Activated CD8-positive, alpha-beta memory T cell treated with anti-CD3 and anti-CD28 coated beads, Interleukin-2, amount 50 U/mL, for 1 hour (primary cell): ENCODE results near the gene MRPL17.

Source experiments
- DNase-seq: peaks from one replicate; pipeline ENCODE4 v3.0.0-alpha.2; 2020; ENCODE audit errors: extremely low read depth

MRPL17 gene

DNA sequence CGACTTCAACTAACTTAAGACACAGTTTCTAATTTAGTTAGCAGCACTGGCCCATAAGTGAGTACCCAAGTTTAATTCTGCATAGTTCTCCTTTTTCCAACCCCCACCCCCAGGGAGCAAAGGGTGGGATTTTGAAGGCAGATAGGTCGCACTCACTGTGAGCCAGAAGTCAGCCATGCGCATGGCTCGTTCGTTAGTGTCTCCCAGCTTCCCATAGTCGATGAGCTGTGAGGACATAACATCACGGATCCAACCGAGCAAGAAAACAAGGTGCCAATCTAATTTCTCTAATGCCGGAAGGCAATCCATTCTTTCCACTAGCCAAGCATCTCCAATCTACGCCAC is 577 bp downstream of the MRPL17 start:
- no peak for DNase-seq

DNA sequence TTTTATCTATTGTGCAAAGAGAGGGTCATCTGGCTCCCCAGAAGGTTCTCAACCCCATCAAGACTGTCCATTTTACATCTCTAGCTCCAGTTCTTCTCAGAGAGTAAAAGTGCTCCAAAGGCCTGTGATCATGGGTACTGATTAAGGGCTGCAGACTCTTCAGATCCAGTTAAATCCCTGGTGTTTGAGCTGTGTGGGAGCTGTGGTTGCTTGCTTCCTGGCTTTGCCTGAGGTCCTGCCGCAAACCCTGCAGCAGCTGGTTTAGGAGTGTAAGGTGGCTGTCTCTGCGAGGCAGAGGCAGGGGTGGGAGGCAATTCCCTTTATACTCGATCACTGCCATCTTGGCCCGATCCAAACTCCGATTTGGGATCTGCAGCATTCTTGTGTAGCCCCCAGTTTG is 1.2 kb downstream of the MRPL17 start:
- no peak for DNase-seq

DNA sequence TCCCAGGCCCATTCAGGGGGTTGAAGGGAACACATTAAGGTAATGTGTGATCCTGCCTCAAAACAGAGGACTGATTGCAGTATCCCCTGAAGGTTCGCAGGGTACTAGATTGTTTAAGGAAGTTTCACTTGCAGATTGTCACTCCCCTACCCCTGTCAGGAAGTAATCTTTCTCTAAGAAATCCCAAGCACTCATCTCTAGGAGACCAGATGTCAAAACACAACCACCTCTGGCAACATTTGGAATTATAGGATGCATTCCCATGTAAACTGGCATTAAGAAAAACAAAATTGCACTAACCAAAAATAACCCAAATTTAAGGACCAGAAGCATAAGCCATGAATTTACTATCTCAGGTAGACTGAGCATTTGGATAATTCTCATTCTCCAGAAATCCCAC is 1.6 kb downstream of the MRPL17 start:
- DNase-seq, result no peak

DNA sequence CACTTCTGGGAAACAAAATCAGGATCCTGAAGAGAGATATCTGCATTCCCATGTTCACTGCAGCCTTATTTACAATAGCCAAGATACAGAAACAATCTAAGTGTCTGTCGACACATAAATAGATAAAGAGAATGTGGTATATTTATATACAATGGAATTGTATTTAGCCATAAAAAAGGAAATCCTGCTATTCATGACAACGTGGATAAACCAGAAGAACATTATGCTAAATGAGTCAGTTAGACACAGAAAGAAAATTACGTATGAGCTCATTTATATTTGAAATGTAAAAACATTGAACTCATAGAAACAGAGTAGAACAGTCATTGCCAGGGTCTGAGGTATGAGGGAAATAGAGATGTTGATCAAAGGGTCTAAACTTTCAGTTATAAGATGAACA is 6.1 kb downstream of the MRPL17 start:
- no peak for DNase-seq

DNA sequence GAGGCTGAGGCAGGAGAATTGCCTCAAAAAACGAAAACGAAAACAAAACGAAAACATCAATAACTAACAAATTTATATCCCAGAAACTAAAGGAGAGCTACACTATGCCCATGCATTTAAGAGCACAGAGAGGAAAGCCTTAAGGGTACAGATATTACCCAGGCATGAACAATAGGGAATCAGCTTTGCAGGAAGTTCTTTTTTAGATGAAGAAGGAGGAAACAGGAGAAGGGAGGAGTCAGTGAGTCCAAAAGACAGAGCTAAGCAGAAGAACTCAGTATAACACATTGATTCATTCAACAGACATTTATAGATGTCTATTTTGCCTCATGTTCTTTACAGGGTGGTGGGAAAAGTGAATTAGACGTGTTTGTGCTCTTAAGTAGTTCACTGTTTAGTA is 8.3 kb downstream of the MRPL17 start:
- no peak for DNase-seq

DNA sequence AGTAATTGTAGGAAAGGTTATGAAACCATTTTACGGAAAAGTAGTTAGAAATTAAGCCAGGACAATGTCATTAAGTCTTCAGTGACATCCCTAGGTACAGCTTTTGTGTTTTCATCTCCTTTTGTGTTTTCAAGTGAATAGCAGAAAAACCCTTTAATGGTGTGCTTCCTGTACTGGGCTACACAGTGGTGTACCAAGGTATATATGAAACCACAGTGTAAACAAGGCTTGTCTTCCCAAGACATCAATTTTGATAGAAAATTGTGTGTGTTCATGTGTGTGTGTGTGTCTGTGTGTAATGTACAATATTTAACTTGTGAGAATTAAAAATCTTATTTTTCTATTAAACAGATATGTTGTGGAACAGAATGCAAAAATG is 8.9 kb downstream of the MRPL17 start:
- DNase-seq, result no peak

DNA sequence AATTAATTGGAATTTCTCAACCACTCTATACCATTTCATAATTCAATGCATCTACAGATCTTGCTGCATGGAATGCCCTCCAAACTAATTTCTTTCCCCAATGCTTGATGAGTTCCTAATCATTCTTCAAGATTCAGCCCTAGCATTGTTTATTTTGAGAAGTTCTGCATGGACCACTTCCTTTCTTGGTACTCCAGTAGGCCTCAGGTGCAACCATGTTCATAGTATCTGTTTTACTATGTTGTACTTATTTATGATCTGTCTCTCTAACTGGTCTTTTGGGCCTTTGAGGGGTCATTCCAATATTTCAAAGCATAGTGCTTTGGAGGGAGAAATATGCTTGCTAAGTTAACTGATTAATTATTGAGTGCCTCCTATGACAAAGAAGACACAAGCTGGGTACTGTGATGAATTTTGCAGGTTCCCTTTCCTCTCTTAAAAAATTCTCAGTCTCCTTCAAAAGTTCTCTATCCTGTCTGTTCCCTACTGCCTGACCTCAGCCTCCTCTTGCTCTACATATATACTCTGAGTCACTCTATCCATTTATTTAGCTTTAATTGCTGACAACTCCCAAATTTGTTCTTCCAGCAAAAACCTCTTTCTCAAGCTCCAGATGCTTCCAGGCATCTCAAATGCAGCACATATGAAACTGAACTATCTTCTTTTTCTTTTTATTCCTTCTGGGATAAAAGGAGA is 9.5 kb downstream of the MRPL17 start:
- no peak for DNase-seq

DNA sequence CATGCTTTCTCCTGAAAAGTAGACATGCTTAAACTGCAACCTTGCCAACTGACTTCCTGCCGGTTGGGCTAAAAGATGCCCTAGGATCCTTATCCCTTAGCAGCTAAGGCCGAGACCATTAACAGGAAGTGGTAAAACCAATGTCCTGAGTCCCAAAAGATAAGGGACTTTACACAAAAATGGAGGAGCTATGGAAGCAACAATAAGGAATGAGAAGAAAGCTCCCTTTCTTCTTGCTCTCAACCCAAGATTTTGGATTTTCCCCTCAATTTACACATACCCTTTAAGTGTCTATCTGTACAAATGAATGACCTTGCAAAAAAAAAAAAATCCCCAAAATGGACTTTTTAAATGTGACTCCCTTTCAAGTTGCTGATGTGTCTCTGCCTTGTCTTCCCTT is 11.1 kb downstream of the MRPL17 start:
- no peak for DNase-seq

DNA sequence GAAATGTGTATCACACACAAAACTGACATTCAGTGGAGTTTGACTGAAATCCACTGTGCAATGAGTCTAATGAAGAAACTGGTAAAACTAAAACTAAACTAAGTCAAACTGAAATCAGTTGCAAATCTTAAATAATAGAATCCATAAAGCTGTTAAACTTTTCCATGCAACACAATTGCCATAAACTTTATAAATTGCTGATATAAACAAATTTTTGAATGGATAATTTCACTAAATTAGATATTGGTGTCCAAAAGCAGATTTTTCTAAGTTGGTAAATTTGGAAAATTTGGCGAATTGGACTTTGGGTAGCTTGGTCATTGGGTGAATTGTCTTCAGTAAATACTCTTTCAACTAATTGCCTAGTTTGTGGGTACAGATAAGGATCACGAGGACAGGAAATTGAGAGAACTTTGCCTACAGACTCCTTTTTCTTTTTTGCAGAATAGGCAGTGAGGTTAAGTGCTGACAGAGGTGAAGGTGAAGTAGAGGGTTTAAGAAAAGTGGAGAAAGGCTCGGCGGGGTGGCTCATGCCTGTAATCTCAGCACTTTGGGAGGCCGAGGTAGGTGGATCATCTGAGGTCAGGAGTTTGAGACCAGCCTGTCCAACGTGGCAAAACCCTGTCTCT is 12.8 kb downstream of the MRPL17 start:
- no peak for DNase-seq

DNA sequence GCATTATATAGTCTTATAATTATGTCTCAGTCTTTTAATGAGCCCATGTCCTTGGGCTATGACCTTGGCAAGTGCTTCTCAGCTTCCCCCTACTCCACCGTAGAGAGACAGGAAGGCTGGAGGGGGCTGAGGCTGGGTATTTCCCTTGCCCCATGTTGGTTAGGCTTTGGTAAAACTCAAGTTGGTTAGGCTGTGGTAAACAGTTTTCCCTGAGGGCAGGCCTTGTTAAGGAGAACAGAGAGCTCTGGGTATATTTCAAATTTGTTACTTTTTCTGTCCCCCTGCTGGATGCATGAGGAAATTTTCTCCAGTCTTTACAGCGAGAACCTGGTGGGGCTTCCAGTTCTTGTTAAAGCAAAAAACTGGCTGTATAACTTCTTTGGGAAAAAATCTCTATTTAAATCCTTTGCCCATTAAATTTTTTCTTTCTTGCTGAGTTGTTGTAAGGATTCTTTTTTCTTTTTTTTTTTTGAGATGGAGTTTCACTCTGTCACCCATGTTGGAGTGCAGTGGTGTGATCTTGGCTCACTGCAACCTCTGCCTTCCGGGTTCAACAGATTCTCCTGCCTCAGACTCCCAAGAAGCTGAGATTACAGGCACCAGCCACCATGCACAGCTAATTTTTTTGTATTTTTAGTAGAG is 15.3 kb downstream of the MRPL17 start:
- no peak for DNase-seq

DNA sequence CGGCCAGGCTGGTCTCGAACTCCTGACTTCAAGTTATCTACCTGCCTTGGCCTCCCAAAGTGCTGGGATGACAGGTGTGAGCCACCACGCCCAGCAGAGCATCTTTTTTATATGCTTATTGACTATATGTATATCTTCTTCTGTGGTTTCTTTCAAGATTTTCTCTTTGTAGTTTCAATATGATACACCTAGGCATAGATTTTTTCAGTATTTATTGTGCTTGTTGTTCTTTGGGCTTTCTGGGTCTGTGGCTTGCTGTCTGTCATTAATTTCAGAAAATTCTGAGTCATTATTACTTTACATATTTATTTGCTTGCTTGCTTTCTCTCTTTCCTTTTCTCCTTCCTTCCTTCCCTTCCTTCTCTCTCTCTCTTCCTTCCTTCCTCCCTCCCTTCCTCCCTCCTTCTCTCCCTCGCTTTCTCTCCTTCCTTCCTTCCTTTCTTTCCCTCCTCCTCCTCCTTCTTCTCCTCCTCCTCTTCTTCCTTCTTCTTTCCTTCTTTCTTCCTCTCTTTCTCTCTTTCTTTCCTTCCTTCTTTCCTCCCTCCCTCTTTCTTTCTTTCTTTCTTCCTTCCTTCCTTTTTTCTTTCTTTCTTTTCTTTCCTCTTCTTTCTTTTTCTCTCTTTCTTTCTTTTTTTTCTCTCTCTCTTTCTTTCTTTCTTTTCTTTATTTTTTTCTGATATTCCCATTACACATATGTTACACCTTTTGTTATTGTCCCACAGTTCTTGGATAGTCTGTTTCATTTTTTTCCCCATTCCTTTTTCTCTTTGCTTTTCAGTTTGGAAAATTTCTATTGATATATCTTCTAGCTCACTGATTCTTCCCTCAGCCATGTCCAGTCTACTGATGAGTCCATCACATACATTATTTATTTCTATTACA is 16.6 kb downstream of the MRPL17 start:
- no peak for DNase-seq

DNA sequence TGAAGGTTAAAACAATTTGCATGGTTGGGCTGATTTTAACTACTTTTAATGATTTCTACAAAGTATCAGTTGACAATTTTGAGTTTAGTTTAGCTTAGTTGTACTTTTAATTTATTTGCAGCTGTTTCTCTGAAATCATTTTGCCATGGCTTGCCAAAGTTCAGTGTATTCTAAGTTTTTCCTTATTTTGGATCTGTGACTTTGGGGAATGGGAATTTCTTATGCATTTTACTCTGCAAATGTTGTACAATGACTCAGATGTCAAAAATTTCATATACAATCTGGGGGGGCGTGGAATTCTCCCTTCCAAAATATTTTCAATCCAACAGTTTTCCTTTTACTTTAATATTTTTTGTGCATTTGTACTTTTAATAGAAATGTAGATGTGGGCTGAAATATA is 18.6 kb downstream of the MRPL17 start:
- DNase-seq, result no peak

DNA sequence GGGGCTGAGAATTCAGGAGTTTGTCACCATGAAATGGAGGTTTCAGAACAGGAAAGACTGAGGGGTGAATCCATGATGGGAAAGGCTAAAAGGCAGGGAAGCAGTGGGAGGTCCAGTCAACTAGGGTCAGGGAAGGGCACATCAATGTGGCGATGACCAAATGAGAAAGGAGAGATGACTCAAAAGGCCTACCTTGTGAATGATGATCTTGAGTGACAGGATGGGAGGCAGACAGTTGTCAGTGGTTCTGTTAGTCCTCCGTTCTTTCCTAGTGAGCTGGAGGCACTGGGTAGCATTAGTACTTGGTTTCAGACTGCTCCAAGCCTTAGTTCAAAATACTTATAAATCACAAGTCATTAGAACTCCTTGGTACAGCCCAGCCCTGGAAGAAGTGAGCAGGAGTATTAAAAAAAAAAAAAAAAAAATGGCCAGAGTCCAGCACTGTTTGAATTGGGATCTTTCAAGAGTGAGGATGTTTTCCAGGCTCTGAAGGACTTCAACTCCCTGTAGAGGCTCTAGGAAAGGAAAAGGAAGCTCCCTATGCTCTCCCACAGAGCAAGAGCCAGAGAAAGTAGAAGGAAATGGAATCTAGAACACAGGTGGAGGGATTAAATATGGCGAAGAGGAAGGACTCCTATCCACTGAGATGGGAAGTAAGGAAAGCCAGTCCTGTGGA is 19.2 kb downstream of the MRPL17 start:
- no peak for DNase-seq

DNA sequence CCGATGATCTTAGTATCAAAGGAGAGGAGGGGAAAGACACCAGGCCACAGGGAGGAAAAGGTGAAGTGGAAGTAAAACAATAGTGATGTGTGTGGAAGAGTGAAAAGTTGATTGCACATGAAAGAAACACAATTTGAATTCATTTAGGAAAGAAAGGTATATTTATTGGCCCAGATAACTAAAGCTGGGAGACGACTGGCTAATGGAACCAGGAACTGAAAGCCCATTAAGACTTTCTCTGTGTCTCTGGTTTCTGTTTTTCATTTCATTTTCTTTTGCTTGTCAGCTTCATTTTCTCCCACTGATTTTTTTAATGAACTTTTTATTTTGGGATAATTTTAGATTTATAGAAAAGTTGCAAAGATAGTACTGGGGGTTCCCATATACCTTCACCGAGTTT is 22.4 kb downstream of the MRPL17 start:
- DNase-seq, result no peak

DNA sequence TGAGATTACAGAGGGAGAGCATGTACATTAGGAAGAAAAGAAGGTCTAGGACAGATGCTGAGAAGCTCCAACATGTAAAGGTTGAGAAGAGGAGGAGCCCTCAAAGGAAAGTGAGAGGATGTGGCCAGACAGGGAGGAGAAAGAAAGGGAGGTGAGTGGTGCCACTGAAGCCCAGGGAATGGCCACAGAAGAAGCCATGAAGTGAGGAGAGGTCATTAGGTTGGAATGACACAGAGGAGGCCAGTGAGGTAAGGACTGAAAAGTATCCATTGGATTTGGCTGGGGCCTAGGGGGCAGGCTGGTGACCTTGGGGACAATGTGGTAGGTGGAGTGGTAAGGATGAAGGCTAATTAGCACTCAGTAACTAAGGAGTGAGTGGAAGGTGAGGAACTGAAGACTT is 24.5 kb downstream of the MRPL17 start:
- no peak for DNase-seq

DNA sequence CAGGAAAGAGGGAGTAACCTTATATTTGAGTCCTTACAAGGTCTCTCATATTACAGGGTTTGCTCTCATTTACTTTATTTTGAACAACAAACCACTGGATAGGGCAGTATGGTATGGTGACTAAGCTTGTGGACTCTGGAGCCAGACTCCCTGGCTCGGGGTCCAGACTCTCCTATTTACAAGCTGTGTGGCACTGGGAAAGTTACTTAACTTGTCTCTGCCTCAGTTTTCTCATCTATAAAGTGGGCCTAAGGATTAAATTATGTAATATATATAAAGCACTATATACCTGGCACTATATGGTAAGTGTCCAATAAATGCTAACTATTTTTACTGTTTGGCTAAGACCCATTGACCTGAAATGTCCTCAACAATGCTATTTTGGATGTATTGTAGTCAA is 25.8 kb downstream of the MRPL17 start:
- no peak for DNase-seq

DNA sequence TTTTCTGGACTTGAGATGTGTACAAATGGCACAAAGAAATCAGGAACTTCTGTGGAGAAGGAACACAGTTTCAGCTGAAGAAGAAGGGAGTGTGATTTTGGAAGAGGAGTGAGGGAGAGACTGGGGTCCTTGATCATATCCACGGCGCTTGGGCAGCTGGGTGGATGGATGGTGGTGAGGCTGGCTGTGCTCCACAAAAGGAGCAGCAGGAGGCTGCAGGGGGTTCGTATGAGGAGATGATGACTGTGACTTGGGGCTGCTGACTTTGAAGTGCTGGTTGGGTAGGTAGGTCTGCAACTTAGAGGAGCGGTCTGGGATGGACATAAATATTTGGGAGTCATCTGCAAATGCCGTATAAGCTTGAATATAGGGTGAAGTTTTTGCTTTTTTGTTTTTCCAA is 26.2 kb downstream of the MRPL17 start:
- no peak for DNase-seq

DNA sequence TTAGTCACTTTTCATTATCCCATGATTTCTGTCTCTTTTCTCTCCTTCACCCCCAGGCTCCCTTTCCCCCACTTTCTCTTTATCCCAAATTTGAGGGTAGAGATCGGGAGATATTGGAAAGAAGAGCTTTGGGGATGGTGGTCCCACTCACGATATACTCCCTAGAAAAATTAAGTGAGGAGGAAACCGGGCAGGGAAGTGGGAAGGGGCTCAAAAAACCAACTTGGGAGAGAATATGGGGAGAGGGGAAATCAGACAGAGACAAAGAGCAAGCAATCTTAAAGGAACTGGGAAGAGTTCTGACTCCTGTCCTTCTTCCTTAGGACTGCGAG is 26.6 kb downstream of the MRPL17 start:
- DNase-seq, result no peak

DNA sequence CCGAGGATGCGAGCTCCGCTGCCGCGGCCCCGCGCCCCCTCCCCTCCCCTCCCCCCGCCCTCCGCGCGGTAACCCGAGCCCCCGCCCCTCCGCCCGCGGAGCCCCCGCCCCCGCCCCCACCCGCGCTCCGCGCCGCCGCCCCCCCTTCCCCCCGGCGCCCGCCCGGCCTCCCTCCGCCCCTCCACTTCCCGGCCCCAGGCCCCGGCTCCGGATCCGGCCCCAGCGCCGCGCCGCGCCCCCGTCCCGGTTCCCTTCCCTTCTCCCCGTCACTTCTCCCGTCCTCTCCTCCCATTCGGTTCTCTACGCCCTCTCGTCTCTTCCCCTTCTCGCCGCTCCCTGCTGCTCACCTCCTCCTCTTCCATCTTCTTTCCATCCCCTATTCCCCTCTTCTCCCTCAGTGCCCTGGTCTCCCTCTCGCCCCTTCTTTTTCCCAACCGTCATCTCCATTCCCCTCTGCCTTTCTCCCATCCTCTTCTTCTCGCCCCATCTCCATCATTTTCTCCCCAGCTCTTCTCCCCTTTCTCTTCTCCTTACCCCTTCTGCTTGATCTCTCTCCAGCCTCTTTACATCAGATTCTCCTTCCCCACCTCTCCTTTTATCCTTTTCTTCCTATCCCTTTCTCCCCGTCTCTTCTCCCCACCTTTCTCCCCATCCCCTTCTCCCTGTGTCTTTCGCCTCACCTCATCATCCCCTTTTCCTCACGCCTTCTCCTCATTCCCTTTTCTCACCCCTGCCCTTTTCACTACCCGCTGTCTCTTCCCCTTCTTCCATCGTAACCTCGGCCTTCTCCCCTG is 27.2 kb downstream of the MRPL17 start, which contains the start of gene DCHS1:
Gene DCHS1 (minus strand): TSS at position 20 of the 794 bp plus-strand sequence. CDS start 14,196 bp downstream, outside the sequence.
- DNase-seq, result no peak

DNA sequence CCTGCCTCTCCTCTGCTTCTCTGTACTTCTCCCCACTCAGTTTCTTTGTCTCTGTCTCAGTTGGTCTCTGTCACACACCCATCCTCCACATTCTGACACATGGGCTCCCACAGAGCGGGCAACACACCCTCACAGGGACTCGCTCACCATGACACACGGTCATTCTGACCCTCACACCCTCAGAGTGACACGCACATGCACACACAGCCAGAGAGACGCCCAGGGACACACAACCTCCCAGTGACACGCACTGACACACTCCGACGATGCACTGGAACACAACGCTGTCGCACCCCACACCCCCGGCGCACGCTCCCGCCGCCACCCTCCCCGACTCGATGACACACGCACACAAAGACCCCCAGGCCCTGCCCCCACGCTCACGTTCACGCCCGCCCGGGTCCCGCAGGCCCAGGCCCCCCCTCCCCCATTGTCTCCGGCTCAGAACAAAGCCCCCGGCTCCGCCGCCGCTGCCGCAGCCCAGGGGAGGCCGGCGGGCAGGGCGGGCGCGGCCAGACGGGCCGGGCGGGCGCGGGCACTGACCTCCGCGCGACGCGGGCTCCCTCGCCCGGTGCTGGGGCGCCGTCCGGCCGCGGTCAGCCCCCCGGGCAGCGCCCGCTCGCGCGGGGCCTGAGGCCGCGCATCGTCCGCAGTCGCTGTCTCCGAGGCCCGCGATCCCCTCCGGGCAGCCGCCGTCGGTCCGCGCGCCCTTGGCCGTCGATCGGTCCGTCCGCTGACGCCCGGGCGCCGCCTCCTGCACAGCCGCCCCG is 27.9 kb downstream of the MRPL17 start:
- no peak for DNase-seq
